Stimulated activated CD4-positive, alpha-beta T cell treated with anti-CD3 and anti-CD28 coated beads, Interleukin-15, amount 100 ng/mL, for 1 hour (primary cell): Measurements from ENCODE around the gene TFF2.

Experiments
- DNase-seq, 2 donors: peaks; one replicate each; pipeline ENCODE4 v3.0.0-alpha.2; 2020; ENCODE audit warnings: low read depth in 1 of 2, low spot score in 1 of 2

The TFF2 gene

DNA sequence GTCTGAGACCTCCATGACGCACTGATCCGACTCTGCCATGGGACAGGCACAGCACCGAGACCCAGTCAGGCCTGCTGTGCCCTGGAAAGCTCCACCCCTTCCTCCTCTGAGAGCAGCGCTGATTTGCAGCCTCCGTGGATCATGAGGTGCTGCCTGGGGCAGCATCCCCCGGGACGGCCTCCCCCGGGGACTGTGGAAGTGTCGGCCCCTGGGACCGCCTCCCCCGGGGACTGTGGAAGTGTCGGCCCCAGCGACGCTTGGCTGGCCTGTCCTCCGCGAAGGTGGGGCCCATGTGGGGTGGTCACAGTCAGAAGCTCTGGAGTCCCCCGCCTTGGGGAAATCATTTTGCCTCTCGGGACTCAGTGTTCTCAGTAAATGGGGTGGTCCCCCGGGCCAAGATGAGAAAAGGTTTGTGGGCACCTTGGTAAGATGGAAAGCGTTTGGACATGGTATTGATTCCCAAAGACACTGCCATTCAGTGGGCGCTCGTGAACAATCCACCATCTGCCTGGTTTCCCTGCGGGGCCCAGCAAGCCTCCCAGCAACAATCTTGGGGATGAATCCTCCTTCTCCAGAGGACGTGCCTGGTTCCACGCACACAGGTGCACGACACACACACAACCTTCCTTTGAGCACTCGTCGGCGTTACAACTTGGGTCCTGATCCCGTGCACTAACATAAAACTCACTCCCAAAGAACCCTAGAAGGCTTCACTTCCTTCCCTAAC is 3.0 kb downstream of the TFF2 start:
- DNase-seq = no peak

DNA sequence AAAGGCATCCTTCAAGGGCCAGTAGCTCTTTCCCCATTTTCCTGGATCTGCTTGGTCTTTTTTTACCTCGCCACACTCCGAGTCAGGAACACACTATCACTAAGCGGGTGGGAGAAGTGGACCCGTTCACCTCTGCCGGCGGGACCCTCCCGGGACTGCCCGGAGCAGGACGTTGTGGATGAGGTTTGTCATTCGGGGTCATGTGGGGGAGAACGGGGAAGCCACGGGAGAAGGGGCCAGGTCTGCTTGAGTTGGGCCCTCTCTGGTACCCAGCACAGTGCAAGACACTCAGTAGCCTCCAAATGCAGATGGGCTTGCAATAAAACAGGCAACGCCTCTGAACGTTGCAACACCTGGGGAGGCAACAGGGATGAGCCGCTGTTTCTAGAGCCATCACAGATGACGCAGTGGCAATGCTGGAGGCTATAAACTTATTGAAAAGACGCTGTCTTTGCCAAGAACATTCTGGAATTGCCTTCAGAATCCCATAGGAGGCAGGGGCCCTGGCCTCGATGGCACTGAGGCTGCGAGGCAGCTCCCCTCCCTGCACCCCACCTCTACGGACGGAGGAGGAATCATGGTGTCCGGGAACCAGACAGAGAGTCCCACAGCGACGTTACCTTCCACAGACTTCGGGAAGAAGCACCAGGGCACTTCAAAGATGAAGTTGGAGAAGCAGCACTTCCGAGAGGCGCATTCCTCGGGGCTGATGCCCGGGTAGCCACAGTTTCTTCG is 3.8 kb downstream of the TFF2 start:
- no peak for DNase-seq

- DNase-seq = no peak
Observed at GRCh38 chr21:42346441-42346840, 4.4 kb downstream of the TFF2 start.

- no peak for DNase-seq
Observed at GRCh38 chr21:42344631-42345030, 6.2 kb downstream of the TFF2 start.

- DNase-seq = no peak
Observed at GRCh38 chr21:42343963-42344510, 6.8 kb downstream of the TFF2 start.

- no peak for DNase-seq
Observed at GRCh38 chr21:42343556-42343955, 7.2 kb downstream of the TFF2 start.

- DNase-seq = no peak
Observed at GRCh38 chr21:42343101-42343500, 7.7 kb downstream of the TFF2 start.

DNA sequence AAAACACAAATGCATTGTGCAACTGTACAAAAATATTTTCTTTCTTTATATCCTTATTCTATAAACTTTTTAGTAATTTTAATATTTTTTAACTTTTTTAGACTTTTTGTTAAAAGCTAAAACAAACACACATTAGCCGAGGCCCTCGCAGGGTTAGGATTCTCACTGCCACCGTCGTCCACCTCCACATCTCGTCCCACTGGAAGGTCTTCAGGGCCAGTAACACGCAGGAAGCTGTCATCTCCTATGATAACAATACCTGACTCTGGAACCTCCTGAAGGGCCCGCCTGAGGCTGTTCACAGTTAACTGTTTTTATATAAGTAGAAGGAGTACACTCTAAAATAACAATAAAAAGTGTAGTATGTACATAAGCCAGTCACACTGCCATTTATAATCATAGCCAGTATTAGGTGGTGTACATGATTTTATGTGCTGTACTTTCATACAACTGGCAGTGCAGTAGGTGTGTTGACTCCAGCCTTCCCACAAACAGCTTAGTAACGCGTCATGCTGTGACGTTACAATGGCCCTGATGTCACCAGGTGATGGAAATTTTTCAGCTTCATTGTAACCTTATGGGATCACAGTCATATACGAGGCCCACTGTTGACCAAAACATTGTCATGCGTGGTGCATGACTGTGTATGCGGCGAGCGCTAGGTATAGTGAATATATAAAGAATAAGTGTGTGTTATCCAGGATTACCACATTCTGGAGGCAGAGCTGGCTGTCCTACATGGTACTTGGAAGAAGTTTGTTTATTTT is 8.8 kb downstream of the TFF2 start:
- no peak for DNase-seq

GRCh38 chr21:42340187-42341050 is 10.4 kb downstream of the TFF2 start:
- no peak for DNase-seq

GRCh38 chr21:42338729-42339715 is 11.8 kb downstream of the TFF2 start:
- no peak for DNase-seq

GRCh38 chr21:42337830-42338728 is 12.7 kb downstream of the TFF2 start:
- peak; percentile 70 to 74 for DNase-seq

GRCh38 chr21:42337276-42337675 is 13.5 kb downstream of the TFF2 start:
- DNase-seq = no peak

GRCh38 chr21:42336054-42336453 is 14.7 kb downstream of the TFF2 start:
- DNase-seq = no peak

GRCh38 chr21:42332557-42333317 is 18.1 kb downstream of the TFF2 start:
- no peak for DNase-seq

GRCh38 chr21:42331660-42332059 is 19.1 kb downstream of the TFF2 start:
- no peak for DNase-seq

DNA sequence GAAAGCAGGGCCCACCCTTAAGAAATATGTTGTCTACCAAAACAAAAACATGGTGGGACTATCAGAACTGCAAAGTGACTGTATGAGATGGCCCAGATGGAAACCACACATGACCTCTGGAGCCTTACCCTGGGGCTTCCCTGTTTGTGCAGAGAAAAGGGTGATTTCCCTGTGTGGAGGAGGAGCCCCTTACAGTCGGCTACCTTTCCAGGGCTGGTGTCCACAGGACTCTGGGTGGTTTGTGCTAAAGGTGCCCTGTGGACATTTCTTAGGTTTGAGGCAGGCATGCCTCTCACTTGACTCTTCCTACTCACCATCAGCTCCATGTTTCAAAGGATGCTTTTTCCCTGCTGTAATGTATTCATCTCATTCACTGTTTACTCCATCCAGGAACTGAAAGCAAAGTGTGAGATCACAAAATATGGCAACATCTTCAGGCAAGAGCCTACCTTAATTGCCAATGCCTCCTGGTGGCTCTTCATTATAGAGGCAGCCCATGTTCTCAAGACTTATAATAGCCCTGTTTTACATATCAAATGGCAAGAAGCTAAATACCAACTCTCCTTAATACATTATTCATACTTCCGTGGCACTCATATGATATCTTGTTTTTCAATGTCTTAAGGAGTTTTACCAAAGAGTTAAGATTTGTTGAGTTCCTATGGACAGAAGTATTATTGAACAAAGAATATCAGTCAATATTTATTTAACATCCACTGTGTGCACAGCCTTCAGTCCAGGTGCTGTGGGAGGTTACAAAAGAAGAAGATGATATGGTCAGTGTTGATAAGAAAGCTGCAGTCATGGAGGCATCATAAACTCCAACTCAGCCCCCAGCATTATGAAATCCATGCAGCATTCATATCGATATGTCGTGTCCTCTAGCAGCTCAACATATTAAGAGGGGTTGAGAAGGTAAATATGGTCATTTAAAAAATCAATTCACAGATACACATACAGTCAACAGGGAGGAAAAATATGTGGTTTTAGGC is 20.1 kb downstream of the TFF2 start:
- DNase-seq = no peak

DNA sequence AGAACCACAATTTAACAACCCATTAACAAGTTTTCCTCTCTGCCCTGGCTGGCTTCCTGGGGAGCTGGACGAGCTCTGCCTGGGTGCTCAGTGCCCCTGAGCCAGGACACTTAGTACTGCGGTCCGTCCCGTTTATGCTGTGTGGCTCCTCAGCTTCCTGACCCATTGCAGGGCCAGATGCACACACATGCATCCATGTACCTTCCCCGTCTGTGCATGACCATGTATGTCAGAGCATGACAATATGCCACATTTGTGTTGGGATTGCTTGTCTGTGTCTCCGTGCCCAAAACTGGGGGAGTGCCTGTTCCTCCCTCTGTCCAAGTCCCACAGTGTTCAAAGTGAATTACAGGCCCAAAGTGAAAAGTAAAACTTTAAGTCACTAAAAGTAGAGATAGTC is 25.9 kb downstream of the TFF2 start:
- no peak for DNase-seq
